Astrocyte (in vitro differentiated cells and primary cell): Measurements from ENCODE around the gene PKM. TPM values are rescaled to one million over a fixed set of nuclear protein-coding genes. Genes with fewer than 3 reads are reported as not detected.

Source experiments
- DNase-seq: peaks from one replicate; pipeline ENCODE4 v3.0.0-alpha.2; 2010; ENCODE audit warnings: low read depth
- FAIRE-seq: peaks from 2 replicates; lab custom pipeline; 2011; peaks lifted over from hg19 to GRCh38; lab: Jason Lieb, UNC
- H2AFZ ChIP-seq: 2 replicates; pipeline ENCODE4 v1.6.0; 2012; ENCODE audit warnings: low read depth, low read length, inconsistent platforms
- H3K27ac ChIP-seq: 2 replicates; pipeline ENCODE4 v1.5.1; 2011; ENCODE audit warnings: low read depth, low read length, inconsistent platforms
- H3K27me3 ChIP-seq: 2 replicates; pipeline ENCODE4 v1.6.0; 2011; ENCODE audit warnings: low read length, inconsistent platforms; ENCODE audit not compliant: insufficient read depth
- H3K36me3 ChIP-seq: 2 replicates; pipeline ENCODE4 v1.5.1; 2011; ENCODE audit warnings: low read length, inconsistent platforms; ENCODE audit not compliant: insufficient read depth
- H3K4me1 ChIP-seq: 2 replicates; pipeline ENCODE4 v1.5.1; 2011; ENCODE audit warnings: low read length, inconsistent platforms; ENCODE audit not compliant: insufficient read depth
- H3K4me2 ChIP-seq: 2 replicates; pipeline ENCODE4 v1.6.0; 2012; ENCODE audit warnings: low read length, inconsistent platforms
- H3K4me3 ChIP-seq: 2 replicates; pipeline ENCODE4 v1.5.1; 2011; ENCODE audit warnings: low read depth, mild to moderate bottlenecking, low read length, inconsistent platforms; ENCODE audit not compliant: insufficient read depth
- H3K79me2 ChIP-seq: 2 replicates; pipeline ENCODE4 v1.6.0; 2012; ENCODE audit warnings: mild to moderate bottlenecking, low read length, inconsistent platforms; ENCODE audit not compliant: insufficient read depth
- H3K9ac ChIP-seq: 2 replicates; pipeline ENCODE4 v1.6.0; 2012; ENCODE audit warnings: mild to moderate bottlenecking, low read length, inconsistent platforms
- H3K9me3 ChIP-seq: 2 replicates; pipeline ENCODE4 v1.5.1; 2012; ENCODE audit warnings: low read depth, mild to moderate bottlenecking, low read length, inconsistent platforms; ENCODE audit not compliant: insufficient read depth
- H4K20me1 ChIP-seq: 2 replicates; pipeline ENCODE4 v1.6.0; 2012; ENCODE audit warnings: low read length, inconsistent platforms; ENCODE audit not compliant: insufficient read depth
- H3K27ac Mint-ChIP-seq: one replicate; pipeline ENCODE4 v1.8.0; 2021; ENCODE audit warnings: mild to moderate bottlenecking, mixed read lengths; ENCODE audit not compliant: unreplicated experiment
- H3K27me3 Mint-ChIP-seq: one replicate; pipeline ENCODE4 v1.8.0; 2021; ENCODE audit warnings: low read depth, mixed read lengths; ENCODE audit not compliant: unreplicated experiment
- H3K36me3 Mint-ChIP-seq: one replicate; pipeline ENCODE4 v1.8.0; 2021; ENCODE audit warnings: low read depth, mixed read lengths; ENCODE audit not compliant: unreplicated experiment
- H3K4me1 Mint-ChIP-seq: one replicate; pipeline ENCODE4 v1.8.0; 2021; ENCODE audit warnings: low read depth, mixed read lengths; ENCODE audit not compliant: unreplicated experiment
- H3K4me3 Mint-ChIP-seq: one replicate; pipeline ENCODE4 v1.8.0; 2021; ENCODE audit warnings: mild to moderate bottlenecking, moderate library complexity, mixed read lengths; ENCODE audit not compliant: unreplicated experiment
- H3K9me3 Mint-ChIP-seq: one replicate; pipeline ENCODE4 v1.8.0; 2021; ENCODE audit warnings: mild to moderate bottlenecking, mixed read lengths; ENCODE audit not compliant: unreplicated experiment
- CTCF ChIP-seq: IDR thresholded peaks from 2 replicates; pipeline ENCODE4 v1.5.1; 2011; ENCODE audit warnings: low read depth, mild to moderate bottlenecking, inconsistent platforms, low read length, moderate library complexity; ENCODE audit not compliant: insufficient read depth
- EZH2 ChIP-seq: IDR thresholded peaks from 2 replicates; pipeline ENCODE4 v1.6.1; 2012; ENCODE audit warnings: mild to moderate bottlenecking, low read length, inconsistent platforms; ENCODE audit not compliant: insufficient read depth
- total RNA-seq: library from RNA; stranded (reverse); gene quantifications from 2 replicates; pipeline ENCODE4 v1.2.1, GENCODE V29; 2021

PKM gene
- total RNA-seq, 1 donor from 2014 or later = 2,288 TPM

- Mint-ChIP-seq H3K4me3 (peak overlapping the region; percentile 21), H3K27me3 (no peaks in the 10 kb centered on the region), H3K27ac (no peak overlapping the region), H3K36me3 (peaks cover 4% of the 10 kb centered on the region), H3K9me3 (no peaks in the 10 kb centered on the region), H3K4me1 (no peaks in the 10 kb centered on the region)
- no peak overlapping the region for H2AFZ ChIP-seq
- H3K36me3 ChIP-seq = peaks cover 6% of the 10 kb centered on the region
- peaks cover 7% of the 10 kb centered on the region for H3K4me1 ChIP-seq
- TF ChIP-seq EZH2 (no peak), CTCF (no peak)
- H3K9ac ChIP-seq = no peak overlapping the region
- H3K27me3 ChIP-seq = peaks cover 6% of the 10 kb centered on the region
- no peaks in the 10 kb centered on the region for H3K9me3 ChIP-seq
- H3K4me2 ChIP-seq = no peak overlapping the region
- no peak overlapping the region for H3K4me3 ChIP-seq
- no peak for FAIRE-seq
- peaks cover 20% of the 10 kb centered on the region for H4K20me1 ChIP-seq
- H3K79me2 ChIP-seq = no peaks in the 10 kb centered on the region
- no peak overlapping the region for H3K27ac ChIP-seq
- DNase-seq = no peak
Measured at GRCh38 chr15:72193836-72194396, 37.1 kb downstream of the PKM start.

GRCh38 chr15:72192416-72192815, 38.6 kb downstream of the PKM start:
- no peaks in the 10 kb centered on the region for H3K9me3 Mint-ChIP-seq
- Histone ChIP-seq H3K4me2 (no peak overlapping the region), H3K4me3 (no peak overlapping the region), H3K27ac (no peak overlapping the region), H3K4me1 (no peaks in the 10 kb centered on the region), H3K36me3 (no peaks in the 10 kb centered on the region), H3K79me2 (no peaks in the 10 kb centered on the region), H4K20me1 (peaks cover 9% of the 10 kb centered on the region), H3K9me3 (no peaks in the 10 kb centered on the region), H3K9ac (no peak overlapping the region), H2AFZ (no peak overlapping the region), H3K27me3 (peaks cover 8% of the 10 kb centered on the region)
- no peaks in the 10 kb centered on the region for H3K27me3 Mint-ChIP-seq
- no peak overlapping the region for H3K4me3 Mint-ChIP-seq
- no peaks in the 10 kb centered on the region for H3K36me3 Mint-ChIP-seq
- DNase-seq (no peak), FAIRE-seq (no peak)
- no peaks in the 10 kb centered on the region for H3K4me1 Mint-ChIP-seq
- TF ChIP-seq CTCF (no peak), EZH2 (no peak)
- H3K27ac Mint-ChIP-seq = no peak overlapping the region

GRCh38 chr15:72189250-72189902, 41.6 kb downstream of the PKM start:
- no peak overlapping the region for H3K27ac ChIP-seq
- H3K9ac ChIP-seq = no peak overlapping the region
- Mint-ChIP-seq H3K4me3 (no peak overlapping the region), H3K27me3 (no peaks in the 10 kb centered on the region), H3K36me3 (no peaks in the 10 kb centered on the region), H3K4me1 (no peaks in the 10 kb centered on the region), H3K9me3 (no peaks in the 10 kb centered on the region), H3K27ac (no peak overlapping the region)
- no peaks in the 10 kb centered on the region for H3K9me3 ChIP-seq
- H3K36me3 ChIP-seq = no peaks in the 10 kb centered on the region
- no peaks in the 10 kb centered on the region for H4K20me1 ChIP-seq
- no peak for DNase-seq
- peaks cover 12% of the 10 kb centered on the region for H3K27me3 ChIP-seq
- TF ChIP-seq CTCF (no peak), EZH2 (no peak)
- no peak overlapping the region for H3K4me3 ChIP-seq
- no peak overlapping the region for H2AFZ ChIP-seq
- no peak overlapping the region for H3K4me2 ChIP-seq
- no peak for FAIRE-seq
- no peaks in the 10 kb centered on the region for H3K79me2 ChIP-seq
- peaks cover 3% of the 10 kb centered on the region for H3K4me1 ChIP-seq
